Activated CD4-positive, alpha-beta memory T cell treated with anti-CD3 and anti-CD28 coated beads for 36 hours (primary cell): ENCODE data around the gene SLCO3A1. TPM values are rescaled to one million over a fixed set of nuclear protein-coding genes. Genes with fewer than 3 reads are reported as not detected.
"Not testable (repeated sequence)": the region's sequence is repeated elsewhere in the genome, so short reads cannot be mapped to it uniquely, and the experiment has no call there.

Experiments
- CTCF ChIA-PET: fragments of 350-600 bp; sonication (Branson Sonifier 250); formaldehyde crosslinking; loops from one replicate; lab custom pipeline; 2021; ENCODE audit warnings: antibody characterized with exemption, inconsistent platforms; lab: Charles Lee
- POLR2A ChIA-PET: fragments of 350-600 bp; sonication (Branson Sonifier 250); formaldehyde crosslinking; loops from one replicate; lab custom pipeline; 2021; ENCODE audit warnings: antibody characterized with exemption; lab: Charles Lee
- DNase-seq: peaks from one replicate; pipeline ENCODE4 v3.0.0-alpha.2; 2020
- H3K27ac Mint-ChIP-seq: one replicate; pipeline ENCODE4 v1.8.0; 2021; ENCODE audit warnings: mixed read lengths
- H3K27me3 Mint-ChIP-seq: one replicate; pipeline ENCODE4 v1.8.0; 2021; ENCODE audit warnings: mixed read lengths
- H3K36me3 Mint-ChIP-seq: one replicate; pipeline ENCODE4 v1.8.0; 2021; ENCODE audit warnings: mixed read lengths
- H3K4me1 Mint-ChIP-seq: one replicate; pipeline ENCODE4 v1.8.0; 2021; ENCODE audit warnings: low read depth, mixed read lengths
- H3K4me3 Mint-ChIP-seq: one replicate; pipeline ENCODE4 v1.8.0; 2021; ENCODE audit warnings: mild to moderate bottlenecking, mixed read lengths
- H3K9me3 Mint-ChIP-seq: one replicate; pipeline ENCODE4 v1.8.0; 2021; ENCODE audit warnings: mixed read lengths
- intact Hi-C: fragments of 100-400 bp; cut with micrococcal nuclease; formaldehyde crosslinking; loops from one replicate; pipeline ENCODE4 v1.15.1; 2023
- total RNA-seq, 2 experiments: library from RNA; stranded (reverse); gene quantifications; one replicate each; pipeline ENCODE4 v1.2.3, GENCODE V29; 2021

The SLCO3A1 gene
- total RNA-seq, 2 experiments from 2014 or later: 10.8 to 12.7 TPM

- no peaks in the 10 kb centered on the region for H3K36me3 Mint-ChIP-seq
- H3K27me3 Mint-ChIP-seq: no peaks in the 10 kb centered on the region
- peaks cover 3% of the 10 kb centered on the region for H3K4me1 Mint-ChIP-seq
- DNase-seq: no peak
- ChIA-PET POLR2A (interaction anchor here (0.5 kb wide), 1 partner anchor 91 kb away, joined by 3 read pairs; no protein-coding TSS in a partner anchor), CTCF (no interaction called here)
- H3K9me3 Mint-ChIP-seq: no peaks in the 10 kb centered on the region
- H3K4me3 Mint-ChIP-seq: no peak overlapping the region
- no peak overlapping the region for H3K27ac Mint-ChIP-seq
- intact Hi-C loops: no loop called here
Observed at GRCh38 chr15:92059036-92059970, 205.8 kb downstream of the SLCO3A1 start.

GRCh38 chr15:92059971-92060311 lies 206.4 kb downstream of the SLCO3A1 start:
- intact Hi-C loops, H3K4me3 Mint-ChIP-seq, H3K27me3 Mint-ChIP-seq, H3K9me3 Mint-ChIP-seq, H3K27ac Mint-ChIP-seq, CTCF ChIA-PET, DNase-seq, POLR2A ChIA-PET, H3K36me3 Mint-ChIP-seq, H3K4me1 Mint-ChIP-seq: not testable (repeated sequence)

GRCh38 chr15:92061511-92062195 lies 208.1 kb downstream of the SLCO3A1 start:
- no peak overlapping the region for H3K27ac Mint-ChIP-seq
- intact Hi-C loops: no loop called here
- H3K36me3 Mint-ChIP-seq: no peaks in the 10 kb centered on the region
- peaks cover 3% of the 10 kb centered on the region for H3K4me1 Mint-ChIP-seq
- no peaks in the 10 kb centered on the region for H3K9me3 Mint-ChIP-seq
- ChIA-PET POLR2A (no interaction called here), CTCF (interaction anchor here (0.9 to 1.1 kb wide), 3 partner anchors 15 to 18 kb away, joined by 3 to 4 read pairs (median 4); no protein-coding TSS in a partner anchor)
- DNase-seq: no peak
- no peak overlapping the region for H3K4me3 Mint-ChIP-seq
- no peaks in the 10 kb centered on the region for H3K27me3 Mint-ChIP-seq

- intact Hi-C loops: no loop called here
- POLR2A ChIA-PET: no interaction called here
Observed at GRCh38 chr15:92062505-92062904, 209.0 kb downstream of the SLCO3A1 start.

DNA sequence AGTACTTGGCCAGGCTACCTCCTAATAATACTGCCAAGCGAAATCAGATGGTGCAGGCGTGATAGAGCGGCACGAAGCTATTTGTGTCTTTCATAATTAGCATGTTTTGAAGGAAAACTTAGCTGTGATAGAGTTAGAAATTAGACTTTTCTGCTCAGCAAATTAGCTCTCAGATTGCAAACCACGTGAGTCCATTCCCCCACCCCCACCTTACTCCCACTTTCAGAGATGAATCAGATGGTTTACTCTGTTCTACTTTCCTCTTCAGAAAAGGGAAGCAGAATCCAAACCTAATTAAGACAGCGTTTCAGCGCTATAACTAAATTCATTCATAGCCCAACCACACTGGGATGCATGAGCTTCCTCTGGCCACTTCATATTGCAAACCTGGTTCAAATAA lies 214.6 kb downstream of the SLCO3A1 start:
- no peak overlapping the region for H3K4me3 Mint-ChIP-seq
- no peaks in the 10 kb centered on the region for H3K36me3 Mint-ChIP-seq
- DNase-seq: no peak
- peaks cover 44% of the 10 kb centered on the region for H3K4me1 Mint-ChIP-seq
- intact Hi-C loops: loop anchor here (2.0 kb wide), 1 partner anchor 211 kb away; no protein-coding TSS in a partner anchor
- H3K27me3 Mint-ChIP-seq: no peaks in the 10 kb centered on the region
- CTCF ChIA-PET: interaction anchor here (1.0 to 2.7 kb wide), 6 partner anchors 9 to 362 kb away, joined by 3 to 11 read pairs (median 7); no protein-coding TSS in a partner anchor
- POLR2A ChIA-PET: no interaction called here
- H3K9me3 Mint-ChIP-seq: no peaks in the 10 kb centered on the region
- H3K27ac Mint-ChIP-seq: no peak overlapping the region

More at GRCh38 chr15:92062505-92062904, 209.0 kb downstream of the SLCO3A1 start:
- no peaks in the 10 kb centered on the region for H3K27me3 Mint-ChIP-seq
- no peaks in the 10 kb centered on the region for H3K9me3 Mint-ChIP-seq
- H3K27ac Mint-ChIP-seq: no peak overlapping the region
- no peak overlapping the region for H3K4me3 Mint-ChIP-seq
- peaks cover 5% of the 10 kb centered on the region for H3K4me1 Mint-ChIP-seq
- CTCF ChIA-PET: interaction anchor here (0.9 to 1.0 kb wide), 2 partner anchors 15 to 17 kb away, joined by 3 to 4 read pairs; no protein-coding TSS in a partner anchor
- H3K36me3 Mint-ChIP-seq: no peaks in the 10 kb centered on the region
- DNase-seq: no peak

DNA sequence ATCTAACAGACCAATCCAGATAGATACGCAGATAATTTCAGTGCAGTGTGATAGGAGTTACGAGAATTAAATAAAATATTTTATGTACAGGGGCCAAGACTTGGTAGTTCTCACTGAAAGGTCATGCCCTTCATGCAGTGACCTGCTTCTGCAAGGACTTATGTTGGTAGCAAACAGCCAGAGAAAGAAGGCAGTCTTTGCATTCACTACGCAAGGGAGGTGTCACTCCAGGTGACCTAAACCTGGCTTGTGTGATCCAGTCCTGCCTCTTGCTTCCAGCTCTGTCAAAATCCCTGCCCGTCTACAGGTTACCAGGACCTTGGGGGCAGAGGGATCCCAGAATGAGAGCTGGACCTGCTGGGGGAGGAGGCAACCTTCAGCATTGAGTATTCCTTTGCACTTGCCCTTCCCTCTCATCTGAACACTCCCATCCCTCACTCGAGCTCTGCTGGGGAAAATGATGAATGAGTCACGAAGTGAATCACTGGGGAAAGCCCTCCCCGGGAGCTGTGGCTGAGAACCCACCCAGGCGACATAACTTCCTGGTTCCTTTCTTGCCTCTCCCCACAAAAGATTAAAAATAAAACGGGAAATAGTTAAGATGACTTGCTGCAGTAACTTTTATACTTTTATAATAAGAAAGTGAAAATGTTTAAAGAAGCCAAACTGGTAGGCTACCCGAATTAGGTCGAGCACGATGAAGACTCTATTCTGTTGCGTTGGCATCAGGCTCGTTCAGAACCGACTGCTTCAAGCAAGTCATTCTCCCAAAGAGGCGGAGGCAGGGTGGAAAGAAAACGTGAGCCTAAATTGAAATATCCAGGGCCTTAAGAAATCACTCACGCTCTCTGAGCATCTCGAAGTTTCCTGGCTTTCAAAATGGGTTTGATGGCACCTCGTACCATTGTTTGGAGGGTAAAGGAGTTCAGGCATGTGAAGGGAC lies 216.1 kb downstream of the SLCO3A1 start:
- peak; percentile 75 for DNase-seq
- ChIA-PET POLR2A (no interaction called here), CTCF (interaction anchor here (0.8 to 2.7 kb wide), 5 partner anchors 9 to 363 kb away, joined by 3 to 9 read pairs (median 6); no protein-coding TSS in a partner anchor)
- no peaks in the 10 kb centered on the region for H3K27me3 Mint-ChIP-seq
- H3K36me3 Mint-ChIP-seq: no peaks in the 10 kb centered on the region
- peaks cover 52% of the 10 kb centered on the region for H3K4me1 Mint-ChIP-seq
- intact Hi-C loops: loop anchor here (1.0 to 2.0 kb wide), 2 partner anchors 57 to 213 kb away; no protein-coding TSS in a partner anchor
- peak overlapping the region; percentile 35 for H3K4me3 Mint-ChIP-seq
- no peaks in the 10 kb centered on the region for H3K9me3 Mint-ChIP-seq
- peak overlapping the region; percentile 10 for H3K27ac Mint-ChIP-seq

DNA sequence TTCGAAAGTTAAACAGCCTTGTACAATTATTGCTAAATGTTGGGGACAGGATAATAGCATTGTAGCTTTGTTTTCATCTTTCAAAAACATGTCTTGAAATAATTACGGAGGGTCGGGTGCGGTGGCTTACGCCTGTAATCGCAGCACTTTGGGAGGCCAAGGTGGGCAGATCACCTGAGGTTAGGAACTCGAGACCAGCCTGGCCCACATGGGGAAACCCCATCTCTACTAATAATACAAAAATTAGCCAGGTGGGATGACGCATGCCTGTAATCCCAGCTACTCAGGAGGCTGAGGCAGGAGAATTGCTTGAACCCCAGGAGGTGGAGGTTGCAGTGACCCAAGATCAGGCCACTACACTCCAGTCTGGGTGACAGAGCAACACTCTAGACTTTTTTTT lies 216.7 kb downstream of the SLCO3A1 start:
- DNase-seq, H3K9me3 Mint-ChIP-seq, H3K27me3 Mint-ChIP-seq, intact Hi-C loops, H3K27ac Mint-ChIP-seq, POLR2A ChIA-PET, H3K36me3 Mint-ChIP-seq: not testable (repeated sequence)
- peaks cover 59% of the 10 kb centered on the region for H3K4me1 Mint-ChIP-seq
- peak overlapping the region; percentile 35 for H3K4me3 Mint-ChIP-seq
- CTCF ChIA-PET: interaction anchor here (1.1 to 2.7 kb wide), 3 partner anchors 8 to 364 kb away, joined by 4 to 9 read pairs (median 6); no protein-coding TSS in a partner anchor

- intact Hi-C loops: no loop called here
- ChIA-PET POLR2A (no interaction called here), CTCF (no interaction called here)
- Mint-ChIP-seq H3K4me3 (no peak overlapping the region), H3K27ac (no peak overlapping the region), H3K27me3 (no peaks in the 10 kb centered on the region), H3K9me3 (no peaks in the 10 kb centered on the region), H3K4me1 (peaks cover 67% of the 10 kb centered on the region), H3K36me3 (no peaks in the 10 kb centered on the region)
- DNase-seq: no peak
Observed at GRCh38 chr15:92071045-92071634, 217.6 kb downstream of the SLCO3A1 start.

DNA sequence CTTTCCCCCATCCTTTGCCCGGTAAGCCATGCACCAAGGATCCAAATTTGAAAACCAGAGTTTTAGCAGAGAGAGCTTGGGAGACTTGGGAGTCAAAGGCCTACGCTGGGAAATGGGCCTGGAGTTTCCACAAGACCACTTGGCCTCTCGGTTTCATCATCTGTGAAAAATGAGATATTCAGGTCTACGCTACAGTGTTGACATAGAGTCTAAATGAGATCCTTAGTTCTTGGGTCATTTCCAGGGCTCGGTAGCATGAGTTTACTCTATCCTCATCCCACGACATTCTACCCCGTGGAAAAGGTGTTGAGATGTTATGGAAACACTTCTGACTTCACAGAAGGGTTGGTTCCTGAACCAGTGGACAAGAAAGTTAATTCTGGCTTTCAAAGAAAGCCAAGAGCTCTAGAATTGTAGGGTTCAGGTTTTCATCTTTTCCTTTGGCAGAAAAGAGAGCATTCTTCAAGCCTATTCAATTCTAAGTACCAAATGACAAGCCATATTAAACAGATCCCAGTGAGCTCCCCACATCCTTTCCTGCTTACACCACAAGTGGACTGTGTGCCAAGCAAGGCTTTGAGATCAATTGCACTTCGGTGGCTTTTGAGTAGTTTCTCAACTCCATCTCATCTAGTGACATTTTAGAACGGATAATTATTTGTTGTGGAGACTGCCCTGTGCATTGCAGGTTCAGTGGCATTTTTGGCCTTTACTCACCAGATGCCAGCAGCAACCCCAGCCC lies 219.7 kb downstream of the SLCO3A1 start:
- Mint-ChIP-seq H3K9me3 (no peaks in the 10 kb centered on the region), H3K4me1 (peaks cover 65% of the 10 kb centered on the region), H3K27me3 (no peaks in the 10 kb centered on the region), H3K4me3 (no peak overlapping the region), H3K27ac (no peak overlapping the region), H3K36me3 (no peaks in the 10 kb centered on the region)
- intact Hi-C loops: no loop called here
- no peak for DNase-seq
- ChIA-PET CTCF (interaction anchor here (1.0 to 9.9 kb wide), 3 partner anchors 222 to 368 kb away, joined by 3 to 173 read pairs (median 3); partner anchors contain the start of gene SLCO3A1), POLR2A (no interaction called here)

GRCh38 chr15:92074101-92074500 lies 220.6 kb downstream of the SLCO3A1 start:
- Mint-ChIP-seq H3K4me3 (no peak overlapping the region), H3K27ac (no peak overlapping the region), H3K36me3 (no peaks in the 10 kb centered on the region), H3K27me3 (no peaks in the 10 kb centered on the region), H3K9me3 (no peaks in the 10 kb centered on the region), H3K4me1 (peaks cover 56% of the 10 kb centered on the region)
- intact Hi-C loops: no loop called here
- POLR2A ChIA-PET: no interaction called here
- CTCF ChIA-PET: interaction anchor here (1.6 to 9.9 kb wide), 2 partner anchors 223 to 368 kb away, joined by 3 to 173 read pairs; partner anchors contain the start of gene SLCO3A1
- no peak for DNase-seq
